HG03565 (cell line): ENCODE results near the gene FASTK.
A peak's percentile ranks its signal among the peaks of the same experiment; 100 is the strongest.

Experiments
- ATAC-seq: cut with Tn5 transposase; IDR thresholded peaks from one replicate; pipeline ENCODE4 v1.9.1; 2021; ENCODE audit warnings: mild to moderate bottlenecking, moderate library complexity; ENCODE audit not compliant: unreplicated experiment

FASTK gene

GRCh38 chr7:151083071-151083823 is 2.6 kb upstream of the FASTK start, which contains the start of gene TMUB1:
Gene TMUB1 (minus strand): TSS chr7:151083493. CDS start chr7:151082563, 930 bp downstream.
- ATAC-seq, result peak; percentile 43

- no peak for ATAC-seq
Observed at GRCh38 chr7:151082141-151083070, 1.8 kb upstream of the FASTK start.

- no peak for ATAC-seq
Observed at GRCh38 chr7:151081170-151082101, 827 bp upstream of the FASTK start.

- ATAC-seq, result no peak
Observed at GRCh38 chr7:151080067-151080521, 515 bp downstream of the FASTK start.

- ATAC-seq, result no peak
Observed at GRCh38 chr7:151079199-151079910, 1.3 kb downstream of the FASTK start.

- no peak for ATAC-seq
Observed at GRCh38 chr7:151078233-151079040, 2.2 kb downstream of the FASTK start.

- no peak for ATAC-seq
Observed at GRCh38 chr7:151077705-151078232, 2.8 kb downstream of the FASTK start.

- ATAC-seq, result no peak
Observed at GRCh38 chr7:151076863-151077704, 3.5 kb downstream of the FASTK start.

GRCh38 chr7:151075978-151076426 is 4.6 kb downstream of the FASTK start:
- ATAC-seq, result no peak

GRCh38 chr7:151075662-151075971 is 5.0 kb downstream of the FASTK start:
- ATAC-seq, result no peak

- ATAC-seq, result no peak
Observed at GRCh38 chr7:151074817-151075661, 5.6 kb downstream of the FASTK start.

- ATAC-seq, result no peak
Observed at GRCh38 chr7:151073990-151074389, 6.6 kb downstream of the FASTK start.

GRCh38 chr7:151071032-151071866 is 9.4 kb downstream of the FASTK start:
- no peak for ATAC-seq

- ATAC-seq, result no peak
Observed at GRCh38 chr7:151070574-151070960, 10.0 kb downstream of the FASTK start.

- no peak for ATAC-seq
Observed at GRCh38 chr7:151069841-151070573, 10.6 kb downstream of the FASTK start.
